Panc1 (cell line): ENCODE results near the gene ITLN1. TPM values are rescaled to one million over a fixed set of nuclear protein-coding genes. Genes with fewer than 3 reads are reported as not detected.

Experiments used
- ATAC-seq: fragments of 200-7000 bp; cut with Tn5 transposase; 2 replicates; pipeline ENCODE4 v1.9.1; 2020; ENCODE audit warnings: mild to moderate bottlenecking, moderate library complexity
- BruUV-seq: library from RNA; stranded (reverse); fragments of 400-500 nt; replicated peaks from 2 replicates; lab custom pipeline; 2021; lab: Mats Ljungman, UMichigan
- CTCF ChIA-PET: fragments of 300-600 bp; sonication (Branson Sonifier 250); formaldehyde crosslinking; loops from one replicate; lab custom pipeline; 2022; ENCODE audit warnings: antibody characterized with exemption; lab: Charles Lee
- POLR2A ChIA-PET: fragments of 300-600 bp; sonication (Branson Sonifier 250); formaldehyde crosslinking; loops from one replicate; lab custom pipeline; 2022; ENCODE audit warnings: antibody characterized with exemption; lab: Charles Lee
- DNase-seq: peaks from one replicate; pipeline ENCODE4 v3.0.0-alpha.2; 2010; ENCODE audit warnings: low read depth, low spot score
- H3K27ac ChIP-seq: 2 replicates; pipeline ENCODE4 v1.5.1; 2011; ENCODE audit warnings: mild to moderate bottlenecking, low read length, inconsistent platforms
- H3K27me3 ChIP-seq: fragments of 200-500 bp; sonication (Bioruptor generic); 2 replicates; pipeline ENCODE4 v1.6.0; 2014; ENCODE audit warnings: low read length, inconsistent platforms; ENCODE audit not compliant: control insufficient read depth, insufficient read depth
- H3K36me3 ChIP-seq: fragments of 200-500 bp; sonication (Bioruptor generic); 2 replicates; pipeline ENCODE4 v1.5.1; 2014; ENCODE audit warnings: inconsistent platforms, mild to moderate bottlenecking, low read length, moderate library complexity; ENCODE audit not compliant: control insufficient read depth, insufficient read depth
- H3K4me1 ChIP-seq: 2 replicates; pipeline ENCODE4 v1.5.1; 2011; ENCODE audit warnings: inconsistent platforms, mild to moderate bottlenecking, low read length, moderate library complexity; ENCODE audit not compliant: control insufficient read depth, insufficient read depth
- H3K4me3 ChIP-seq, 2 experiments: 2 replicates each; pipeline ENCODE4 v1.5.1; 2011 to 2012; ENCODE audit warnings: low read depth in 2 of 2, low read length in 2 of 2, mild to moderate bottlenecking in 2 of 2, inconsistent platforms in 1 of 2, moderate library complexity in 1 of 2
- H3K9me3 ChIP-seq: fragments of 200-500 bp; sonication (Bioruptor generic); 2 replicates; pipeline ENCODE4 v1.5.1; 2014; ENCODE audit warnings: low read depth, mild to moderate bottlenecking, inconsistent platforms, low read length, moderate library complexity; ENCODE audit not compliant: control insufficient read depth, insufficient read depth
- CTCF ChIP-seq: fragments of 450-650 bp; IDR thresholded peaks from 2 replicates; pipeline ENCODE4 v1.5.1; 2017; ENCODE audit warnings: mild to moderate bottlenecking
- POLR2AphosphoS5 ChIP-seq: IDR thresholded peaks from 2 replicates; pipeline ENCODE4 v1.6.1; 2012; ENCODE audit warnings: mild to moderate bottlenecking, low read depth, low read length, moderate library complexity
- REST ChIP-seq, 2 experiments: IDR thresholded peaks; 2 replicates each; pipeline ENCODE4 v1.6.1; 2011 to 2012; ENCODE audit warnings: low read depth in 2 of 2, control low read depth in 1 of 2, low read length in 1 of 2, mild to moderate bottlenecking in 1 of 2, moderate library complexity in 1 of 2; ENCODE audit not compliant: insufficient read depth in 1 of 2
- SIN3A ChIP-seq: IDR thresholded peaks from 2 replicates; pipeline ENCODE4 v1.6.1; 2012; ENCODE audit warnings: low read depth, mild to moderate bottlenecking, low read length, moderate library complexity, borderline replicate concordance; ENCODE audit not compliant: insufficient read depth
- TCF7L2 ChIP-seq: IDR thresholded peaks from 2 replicates; pipeline ENCODE4 v1.6.1; 2011; ENCODE audit warnings: mild to moderate bottlenecking, low read depth, low read length, inconsistent platforms
- in situ Hi-C: cut with HindIII; loops from 2 replicates; pipeline ENCODE4 v1.10.0; 2016; ENCODE audit warnings: low sequenced_read_pairs, low pct_unique_long_range_greater_than_20kb
- intact Hi-C: fragments of 100-400 bp; cut with micrococcal nuclease; formaldehyde crosslinking; loops from one replicate; pipeline ENCODE4 v1.10.0; 2022; ENCODE audit not compliant: unreplicated experiment
- total RNA-seq: library from RNA; stranded (reverse); gene quantifications from one replicate; pipeline ENCODE4 v1.2.1, GENCODE V29; 2021; ENCODE audit not compliant: unreplicated experiment

ITLN1 gene
- total RNA-seq, 1 experiment from 2014 or later: not detected

GRCh38 chr1:160827418-160827817, 57.6 kb downstream of the ITLN1 start:
- ChIA-PET POLR2A (no interaction called here), CTCF (no interaction called here)
- Histone ChIP-seq H3K27me3 (0 out of 2 replicates have a peak, but pooled peaks cover 2% of the 10 kb centered on the region), H3K36me3 (no peaks in the 10 kb centered on the region), H3K9me3 (no peaks in the 10 kb centered on the region), H3K4me1 (no peaks in the 10 kb centered on the region), H3K27ac (no peak overlapping the region), H3K4me3 (no peak overlapping the region)
- no TSS peak for BruUV-seq
- intact Hi-C loops: loop anchor here (2.0 kb wide), 1 partner anchor 127 kb away; the partner anchor contains the start of gene ITLN2
- no peak for ATAC-seq
- in situ Hi-C loops: no loop called here
- no peak for TF ChIP-seq TCF7L2
- no peak for TF ChIP-seq CTCF
- TF ChIP-seq REST (IDR thresholded peaks at IDR 0.05; ENCODE audit: insufficient read depth in 1 of 2, low read depth in 2 of 2, low read length in 1 of 2): no peak
- no peak for TF ChIP-seq SIN3A
- no peak for DNase-seq

- ChIA-PET POLR2A (no interaction called here), CTCF (no interaction called here)
- H3K36me3 ChIP-seq: no peaks in the 10 kb centered on the region
- in situ Hi-C loops (no loop called here), intact Hi-C loops (loop anchor here (2.0 kb wide), 1 partner anchor 128 kb away; the partner anchor contains the start of gene ITLN2)
- H3K4me1 ChIP-seq: no peaks in the 10 kb centered on the region
- no peaks in the 10 kb centered on the region for H3K9me3 ChIP-seq
- no peak overlapping the region for H3K4me3 ChIP-seq
- DNase-seq (no peak), ATAC-seq (no peak)
- TF ChIP-seq CTCF (no peak), REST (IDR thresholded peaks at IDR 0.05; ENCODE audit: insufficient read depth in 1 of 2, low read depth in 2 of 2, low read length in 1 of 2) (no peak), TCF7L2 (no peak), SIN3A (no peak), POLR2AphosphoS5 (no peak)
- no peaks in the 10 kb centered on the region; the same call in 1 of the 2 replicates for H3K27me3 ChIP-seq
- no peak overlapping the region for H3K27ac ChIP-seq
- BruUV-seq: no TSS peak
Observed at GRCh38 chr1:160826546-160826945, 58.4 kb downstream of the ITLN1 start.

Other genes starting within 250 kb of the ITLN1 start
- gene SLAMF1, start 238.1 kb downstream of the ITLN1 start, total RNA-seq: not detected
- gene CD48, start 173.4 kb downstream of the ITLN1 start, total RNA-seq: 0.67 TPM
- 0.21 TPM for gene SLAMF7, start 145.9 kb downstream of the ITLN1 start, total RNA-seq
- gene LY9, start 89.0 kb downstream of the ITLN1 start, total RNA-seq: 0.10 TPM
- gene CD244, start 22.3 kb downstream of the ITLN1 start, total RNA-seq: not detected
- not detected for gene ITLN2, start 69.6 kb upstream of the ITLN1 start, total RNA-seq
- gene F11R, start 136.0 kb upstream of the ITLN1 start, total RNA-seq: 63.0 TPM
- 20.1 TPM for gene TSTD1, start 153.8 kb upstream of the ITLN1 start, total RNA-seq
- 57.7 TPM for gene USF1, start 160.8 kb upstream of the ITLN1 start, total RNA-seq
- 0.36 TPM for gene ARHGAP30, start 184.7 kb upstream of the ITLN1 start, total RNA-seq
- not detected for gene NECTIN4, start 204.4 kb upstream of the ITLN1 start, total RNA-seq
- gene KLHDC9, start 213.2 kb upstream of the ITLN1 start, total RNA-seq: 7.6 TPM
- 98.6 TPM for gene PFDN2, start 232.9 kb upstream of the ITLN1 start, total RNA-seq
- 31.3 TPM for gene NIT1, start 232.9 kb upstream of the ITLN1 start, total RNA-seq
- gene DEDD, start 247.5 kb upstream of the ITLN1 start, total RNA-seq: 42.5 TPM